BLaER1 treated with 17β-estradiol and CSF1 and Interleukin-3, amounts not matched to agents 10 nM and 100 nM (cell line): Measurements from ENCODE around the gene ATXN10.
A peak's percentile ranks its signal among the peaks of the same experiment; 100 is the strongest.
"Not testable (repeated sequence)": the region's sequence is repeated elsewhere in the genome, so short reads cannot be mapped to it uniquely, and the experiment has no call there.

ENCODE experiments used
- H3K27ac ChIP-seq, 11 experiments: shearing (Covaris generic); formaldehyde crosslinking; 2 replicates each; pipeline ENCODE4 v1.8.1; 2022
- H3K27me3 ChIP-seq, 11 experiments: shearing (Covaris generic); formaldehyde crosslinking; 2 replicates each; pipeline ENCODE4 v1.8.1; 2022
- H3K36me3 ChIP-seq, 11 experiments: shearing (Covaris generic); formaldehyde crosslinking; 2 replicates each; pipeline ENCODE4 v1.8.1; 2022
- H3K4me1 ChIP-seq, 10 experiments: shearing (Covaris generic); formaldehyde crosslinking; 2 replicates each; pipeline ENCODE4 v1.8.1; 2022
- H3K4me2 ChIP-seq, 11 experiments: shearing (Covaris generic); formaldehyde crosslinking; 2 replicates each; pipeline ENCODE4 v1.8.1; 2022
- H3K4me3 ChIP-seq, 10 experiments: shearing (Covaris generic); formaldehyde crosslinking; 2 replicates each; pipeline ENCODE4 v1.8.1; 2022
- H3K9ac ChIP-seq, 11 experiments: shearing (Covaris generic); formaldehyde crosslinking; 2 replicates each; pipeline ENCODE4 v1.8.1; 2022
- H3K9me3 ChIP-seq, 11 experiments: shearing (Covaris generic); formaldehyde crosslinking; replicated peaks in 1 of 11; 2 replicates each; pipeline ENCODE4 v1.8.1; 2022
- H4K20me1 ChIP-seq, 11 experiments: shearing (Covaris generic); formaldehyde crosslinking; 2 replicates each; pipeline ENCODE4 v1.8.1; 2022
- Cebpa-rat ChIP-seq, 11 experiments: shearing (Covaris generic); IDR thresholded peaks; 2 replicates each; pipeline ENCODE4 v1.8.1; 2022

The ATXN10 gene

DNA sequence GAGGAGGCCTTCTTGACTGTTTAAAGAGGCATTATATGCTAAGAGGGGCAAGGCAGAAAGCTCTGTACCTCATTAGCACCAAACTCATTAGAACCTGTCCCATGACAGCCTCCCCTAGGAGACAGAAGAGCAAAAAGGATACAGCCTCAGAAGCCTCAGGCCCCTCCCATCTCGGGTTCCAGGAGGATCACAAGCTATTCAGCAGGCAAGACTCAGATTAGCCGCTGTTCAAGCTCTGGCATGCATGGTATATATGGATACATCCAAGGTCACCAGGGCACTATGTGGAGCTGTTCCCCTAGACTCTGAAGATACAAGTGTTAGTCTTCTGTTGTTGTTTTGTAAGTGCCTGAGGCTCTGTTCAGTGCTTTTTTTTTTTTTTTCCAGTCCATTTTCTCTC, 32.1 kb downstream of the ATXN10 start:
- Histone ChIP-seq H3K27ac (no peak overlapping the region), H3K4me2 (no peak overlapping the region), H3K36me3 (peaks cover 84 to 100% (median 99%) of the 10 kb centered on the region in 11 experiments), H3K9me3 (peaks cover 0 to 13% (median 8%) of the 10 kb centered on the region in 11 experiments; a peak in 10 of 22 replicates), H3K4me3 (no peak overlapping the region), H3K4me1 (peaks cover 0 to 5% (median 3%) of the 10 kb centered on the region in 10 experiments; a peak in 9 of 20 replicates), H4K20me1 (peaks cover 4 to 71% (median 20%) of the 10 kb centered on the region in 11 experiments; a peak in 14 of 22 replicates), H3K9ac (no peak overlapping the region), H3K27me3 (no peaks in the 10 kb centered on the region)
- no peak for TF ChIP-seq Cebpa-rat (IDR thresholded peaks at IDR 0.05)

- Histone ChIP-seq H3K27ac (no peak overlapping the region), H3K4me3 (no peak overlapping the region), H3K36me3 (peaks cover 84 to 100% (median 100%) of the 10 kb centered on the region in 11 experiments), H3K9ac (no peak overlapping the region), H3K4me1 (peaks cover 0 to 14% (median 12%) of the 10 kb centered on the region in 10 experiments; a peak in 11 of 20 replicates), H3K27me3 (no peaks in the 10 kb centered on the region), H3K4me2 (no peak overlapping the region), H3K9me3 (peaks cover 0 to 13% (median 8%) of the 10 kb centered on the region in 11 experiments; a peak in 10 of 22 replicates), H4K20me1 (peaks cover 8 to 71% (median 25%) of the 10 kb centered on the region in 11 experiments; a peak in 14 of 22 replicates)
- no peak for TF ChIP-seq Cebpa-rat (IDR thresholded peaks at IDR 0.05)
Observed at GRCh38 chr22:45704648-45705047, 33.0 kb downstream of the ATXN10 start.

GRCh38 chr22:45707605-45708004, 36.0 kb downstream of the ATXN10 start:
- H3K36me3 ChIP-seq: peaks cover 67 to 100% (median 99%) of the 10 kb centered on the region in 11 experiments
- H3K4me1 ChIP-seq: peaks cover 14 to 39% (median 26%) of the 10 kb centered on the region in 10 experiments
- H3K4me2 ChIP-seq: no peak overlapping the region

DNA sequence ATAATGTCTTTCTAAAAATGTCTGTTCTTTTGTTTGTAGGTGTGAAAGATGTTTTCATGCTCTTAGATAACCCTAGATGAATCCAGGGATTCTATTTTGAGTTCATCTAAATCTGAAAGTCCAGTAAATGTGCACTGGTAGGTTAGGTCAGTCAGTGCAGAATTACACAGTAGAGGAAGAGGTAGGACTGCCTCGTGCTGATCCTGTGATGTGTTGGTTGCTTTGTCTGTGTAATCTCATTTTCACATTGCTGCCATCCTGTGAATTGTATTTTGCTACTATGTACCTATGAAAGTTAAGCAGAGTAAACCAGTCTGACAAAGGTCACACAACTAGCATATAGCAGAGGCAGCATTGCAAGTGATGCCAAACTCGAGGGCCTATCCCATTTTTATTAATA, 36.5 kb downstream of the ATXN10 start:
- TF ChIP-seq Cebpa-rat (IDR thresholded peaks at IDR 0.05): no peak
- H3K4me1 ChIP-seq: peaks cover 15 to 39% (median 27%) of the 10 kb centered on the region in 10 experiments

More at GRCh38 chr22:45707605-45708004, 36.0 kb downstream of the ATXN10 start:
- no peak for TF ChIP-seq Cebpa-rat (IDR thresholded peaks at IDR 0.05)
- Histone ChIP-seq H3K27me3 (no peaks in the 10 kb centered on the region), H3K9ac (no peak overlapping the region), H4K20me1 (peaks cover 25 to 92% (median 44%) of the 10 kb centered on the region in 11 experiments; a peak in 19 of 22 replicates), H3K9me3 (peaks cover 0 to 16% (median 8%) of the 10 kb centered on the region in 11 experiments; a peak in 10 of 22 replicates), H3K27ac (no peak overlapping the region), H3K4me3 (no peak overlapping the region)

GRCh38 chr22:45709060-45709739, 37.6 kb downstream of the ATXN10 start:
- Histone ChIP-seq H3K4me3 (no peak overlapping the region), H3K4me2 (peak overlapping the region in 5 of 11 experiments; percentile 28 to 59 (median 39); a peak in 10 of 22 replicates), H3K9ac (no peak overlapping the region), H3K27ac (peak overlapping the region in 1 of 11 experiments; percentile 27; a peak in 3 of 22 replicates), H3K4me1 (peaks cover 15 to 39% (median 27%) of the 10 kb centered on the region in 10 experiments), H3K27me3 (no peaks in the 10 kb centered on the region), H4K20me1 (peaks cover 39 to 92% (median 60%) of the 10 kb centered on the region in 11 experiments; a peak in 20 of 22 replicates), H3K36me3 (peaks cover 65 to 100% (median 98%) of the 10 kb centered on the region in 11 experiments), H3K9me3 (peaks cover 0 to 6% (median 0%) of the 10 kb centered on the region in 11 experiments; a peak in 3 of 22 replicates)
- no peak for TF ChIP-seq Cebpa-rat (IDR thresholded peaks at IDR 0.05)

More for the DNA sequence above, 36.5 kb downstream of the ATXN10 start:
- H3K4me2 ChIP-seq: no peak overlapping the region
- H4K20me1 ChIP-seq: peaks cover 31 to 92% (median 49%) of the 10 kb centered on the region in 11 experiments; a peak in 19 of 22 replicates
- no peaks in the 10 kb centered on the region for H3K27me3 ChIP-seq
- H3K36me3 ChIP-seq: peaks cover 65 to 100% (median 98%) of the 10 kb centered on the region in 11 experiments
- no peak overlapping the region for H3K9ac ChIP-seq
- no peak overlapping the region for H3K4me3 ChIP-seq
- H3K27ac ChIP-seq: no peak overlapping the region
- peaks cover 0 to 12% (median 6%) of the 10 kb centered on the region in 11 experiments; a peak in 10 of 22 replicates for H3K9me3 ChIP-seq

- Histone ChIP-seq H3K36me3 (peaks cover 65 to 100% (median 98%) of the 10 kb centered on the region in 11 experiments), H3K27me3 (no peaks in the 10 kb centered on the region)
Observed at GRCh38 chr22:45709866-45710265, 38.2 kb downstream of the ATXN10 start.

DNA sequence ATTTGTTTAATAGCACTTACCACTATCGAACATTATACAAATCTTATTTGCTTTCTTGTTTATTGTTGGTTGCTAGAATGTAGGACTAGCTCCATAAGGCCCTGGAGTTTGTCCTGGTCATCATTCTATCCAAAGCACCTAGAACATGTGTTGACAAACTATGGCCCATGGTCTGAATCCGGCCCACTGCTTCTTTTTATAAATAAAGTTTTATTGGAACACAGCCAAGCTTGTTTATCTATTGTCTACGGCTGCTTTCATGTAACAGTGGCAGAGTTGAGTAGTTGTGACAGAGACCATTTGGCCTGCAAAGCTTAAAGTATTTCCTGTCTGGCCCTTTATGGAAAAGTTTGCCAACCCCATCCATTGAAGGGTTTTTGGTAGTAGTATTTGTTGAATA, 38.8 kb downstream of the ATXN10 start:
- peaks cover 67 to 100% (median 98%) of the 10 kb centered on the region in 11 experiments for H3K36me3 ChIP-seq
- peak overlapping the region in 3 of 11 experiments; percentile 4 to 59 (median 40); a peak in 3 of 22 replicates for H3K4me2 ChIP-seq
- TF ChIP-seq Cebpa-rat (IDR thresholded peaks at IDR 0.05): no peak
- H3K27ac ChIP-seq: no peak overlapping the region
- no peaks in the 10 kb centered on the region for H3K27me3 ChIP-seq
- H3K9ac ChIP-seq: no peak overlapping the region
- H3K4me1 ChIP-seq: peaks cover 15 to 39% (median 27%) of the 10 kb centered on the region in 10 experiments
- no peak overlapping the region for H3K4me3 ChIP-seq
- peaks cover 0 to 6% (median 0%) of the 10 kb centered on the region in 11 experiments; a peak in 2 of 22 replicates for H3K9me3 ChIP-seq
- peaks cover 40 to 99% (median 69%) of the 10 kb centered on the region in 11 experiments; a peak in 21 of 22 replicates for H4K20me1 ChIP-seq

More at GRCh38 chr22:45709866-45710265, 38.2 kb downstream of the ATXN10 start:
- H3K9me3 ChIP-seq: peaks cover 0 to 6% (median 0%) of the 10 kb centered on the region in 11 experiments; a peak in 2 of 22 replicates
- H4K20me1 ChIP-seq: peaks cover 43 to 96% (median 67%) of the 10 kb centered on the region in 11 experiments; a peak in 20 of 22 replicates
- no peak overlapping the region for H3K4me3 ChIP-seq
- no peak for TF ChIP-seq Cebpa-rat (IDR thresholded peaks at IDR 0.05)
- peak overlapping the region in 1 of 11 experiments; percentile 27; a peak in 1 of 22 replicates for H3K27ac ChIP-seq
- peak overlapping the region in 4 of 11 experiments; percentile 34 to 59 (median 45); a peak in 7 of 22 replicates for H3K4me2 ChIP-seq
- peaks cover 15 to 39% (median 27%) of the 10 kb centered on the region in 10 experiments for H3K4me1 ChIP-seq
- no peak overlapping the region for H3K9ac ChIP-seq

GRCh38 chr22:45714390-45714789, 42.8 kb downstream of the ATXN10 start:
- H3K27ac ChIP-seq, H3K4me2 ChIP-seq, H3K9me3 ChIP-seq, H3K27me3 ChIP-seq, H3K9ac ChIP-seq, H3K4me3 ChIP-seq: not testable (repeated sequence)
- peaks cover 62 to 97% (median 93%) of the 10 kb centered on the region in 11 experiments for H3K36me3 ChIP-seq
- H4K20me1 ChIP-seq: peaks cover 33 to 91% (median 68%) of the 10 kb centered on the region in 11 experiments; a peak in 21 of 22 replicates
- H3K4me1 ChIP-seq: peaks cover 13 to 27% (median 19%) of the 10 kb centered on the region in 10 experiments

- Histone ChIP-seq H3K4me2 (no peak overlapping the region), H3K9ac (no peak overlapping the region), H3K9me3 (no peaks in the 10 kb centered on the region), H3K36me3 (peaks cover 79 to 97% (median 96%) of the 10 kb centered on the region in 11 experiments), H3K4me3 (no peak overlapping the region), H3K27ac (no peak overlapping the region), H3K4me1 (0 out of 20 replicates have a peak, but pooled peaks cover 0 to under 1% (median 0%) of the 10 kb centered on the region in 10 experiments), H3K27me3 (no peaks in the 10 kb centered on the region), H4K20me1 (peaks cover 7 to 89% (median 43%) of the 10 kb centered on the region in 11 experiments; a peak in 20 of 22 replicates)
- no peak for TF ChIP-seq Cebpa-rat (IDR thresholded peaks at IDR 0.05)
Observed at GRCh38 chr22:45717789-45718188, 46.2 kb downstream of the ATXN10 start.
